ENCODE data around the gene FGFBP2.

- TF ChIP-seq ZBTB20 (tag by site-specific recombination; IDR thresholded peaks at IDR 0.05): no peak
- no peak for TF ChIP-seq ZNF16 (tag by site-specific recombination; IDR thresholded peaks at IDR 0.05; ENCODE audit: low read depth)
- no peak for TF ChIP-seq CTCF (tag by site-specific recombination; IDR thresholded peaks at IDR 0.05)
- no peak for TF ChIP-seq ZNF549 (tag by site-specific recombination; IDR thresholded peaks at IDR 0.05)
- no peak for TF ChIP-seq REST (tag by site-specific recombination; IDR thresholded peaks at IDR 0.05)
Observed at GRCh38 chr4:15990570-15991285, 27.8 kb upstream of the FGFBP2 start.
